HepG2 (cell line): ENCODE measurements around the gene TTC28. TPM values are rescaled to one million over a fixed set of nuclear protein-coding genes. Genes with fewer than 3 reads are reported as not detected.

ENCODE experiments used
- ATAC-seq: fragments of 200-7000 bp; cut with Tn5 transposase; 3 replicates; pipeline ENCODE4 v1.9.1; 2020; ENCODE audit warnings: mild to moderate bottlenecking, moderate library complexity
- BruUV-seq: library from RNA; stranded (reverse); fragments of 400-500 nt; replicated peaks from 2 replicates; lab custom pipeline; 2021; lab: Mats Ljungman, UMichigan
- CTCF ChIA-PET: fragments of 300-600 bp; formaldehyde crosslinking; extraction: SDS; loops from one replicate; lab custom pipeline; 2021; ENCODE audit warnings: low total read pairs, inconsistent platforms, low intra/inter-chr PET ratio; lab: Yijun Ruan, JAX
- POLR2A ChIA-PET: fragments of 350-600 bp; sonication (Branson Sonifier 250); formaldehyde crosslinking; loops from one replicate; lab custom pipeline; 2020; ENCODE audit warnings: antibody characterized with exemption, inconsistent platforms; lab: Yijun Ruan, JAX
- DNase-seq: peaks from one replicate; pipeline ENCODE4 v3.0.0-alpha.2; 2015; ENCODE audit warnings: low spot score
- FAIRE-seq: peaks from 3 replicates; lab custom pipeline; 2011; peaks lifted over from hg19 to GRCh38; lab: Jason Lieb, UNC
- H2AFZ ChIP-seq: one replicate; pipeline ENCODE4 v1.6.1; 2011; ENCODE audit warnings: low read length, inconsistent platforms
- H3K27ac ChIP-seq: fragments of 300-600 bp; 3 replicates; pipeline ENCODE4 v1.8.0; 2011; ENCODE audit warnings: mixed run types, mild to moderate bottlenecking, mixed read lengths, low read length, inconsistent platforms; ENCODE audit not compliant: insufficient read depth; ENCODE audit errors: extremely low read length
- H3K27me3 ChIP-seq, 2 experiments: fragments of 200-600 bp in 1 of 2; 2 replicates in 1 of 2; 3 replicates in 1 of 2; pipeline versions ENCODE4 v1.6.0 to v1.8.0; 2011; ENCODE audit warnings: low read length in 2 of 2, mild to moderate bottlenecking in 2 of 2, moderate library complexity in 2 of 2, inconsistent platforms in 1 of 2; ENCODE audit not compliant: insufficient read depth in 2 of 2, control insufficient read depth in 1 of 2
- H3K36me3 ChIP-seq, 2 experiments: fragments of 200-600 bp in 1 of 2; replicated peaks in 1 of 2; 2 replicates in 1 of 2; 3 replicates in 1 of 2; pipeline versions ENCODE4 v1.5.1 to v1.8.0; 2011; ENCODE audit warnings: low read length in 2 of 2, inconsistent platforms in 1 of 2; ENCODE audit not compliant: insufficient read depth in 2 of 2, control insufficient read depth in 1 of 2
- H3K4me1 ChIP-seq: 2 replicates; pipeline ENCODE4 v1.5.1; 2012; ENCODE audit warnings: low read length, inconsistent platforms; ENCODE audit not compliant: insufficient read depth
- H3K4me2 ChIP-seq: 2 replicates; pipeline ENCODE4 v1.6.0; 2011; ENCODE audit warnings: low read depth, low read length, inconsistent platforms
- H3K4me3 ChIP-seq, 3 experiments: fragments of 200-600 bp in 1 of 3; sonication (generic), shearing (Covaris generic) in 1 of 3; replicated peaks in 1 of 3; 2 replicates each; pipeline ENCODE4 v1.5.1; 2011 to 2016; ENCODE audit warnings: low read length in 3 of 3, inconsistent platforms in 2 of 3, low read depth in 2 of 3, mild to moderate bottlenecking in 2 of 3, control low read depth in 1 of 3, mixed read lengths in 1 of 3; ENCODE audit not compliant: insufficient read depth in 1 of 3
- H3K79me2 ChIP-seq: one replicate; pipeline ENCODE4 v1.6.1; 2011; ENCODE audit warnings: low read length, inconsistent platforms; ENCODE audit not compliant: insufficient read depth
- H3K9ac ChIP-seq: 2 replicates; pipeline ENCODE4 v1.6.0; 2011; ENCODE audit warnings: mild to moderate bottlenecking, low read depth, low read length, inconsistent platforms; ENCODE audit not compliant: insufficient read depth
- H3K9me3 ChIP-seq: 2 replicates; pipeline ENCODE4 v1.5.1; 2012; ENCODE audit warnings: mild to moderate bottlenecking, low read length
- H4K20me1 ChIP-seq: 2 replicates; pipeline ENCODE4 v1.6.0; 2011; ENCODE audit warnings: inconsistent platforms, mild to moderate bottlenecking, low read length, moderate library complexity; ENCODE audit not compliant: insufficient read depth
- FOXA3 ChIP-seq: IDR thresholded peaks from 2 replicates; pipeline ENCODE4 v1.6.1; 2016; ENCODE audit warnings: missing genetic modification reagents, missing compliant biosample characterization
- IKZF1 ChIP-seq: fragments of 450-650 bp; IDR thresholded peaks from 2 replicates; pipeline ENCODE4 v1.7.1; 2016
- KAT8 ChIP-seq: IDR thresholded peaks from 2 replicates; pipeline ENCODE4 v1.6.1; 2016; ENCODE audit warnings: missing genetic modification reagents, missing compliant biosample characterization
- MEIS2 ChIP-seq: sonication (generic); formaldehyde crosslinking; IDR thresholded peaks from 2 replicates; pipeline ENCODE4 v1.9.0; 2021; ENCODE audit warnings: mild to moderate bottlenecking, missing genetic modification reagents
- SIN3A ChIP-seq: IDR thresholded peaks from 2 replicates; pipeline ENCODE4 v1.6.1; 2011; ENCODE audit warnings: low read depth, mild to moderate bottlenecking, control low read depth, low read length, borderline replicate concordance
- U2AF1 ChIP-seq: fragments of 200-400 bp; formaldehyde crosslinking; optimal IDR thresholded peaks from 2 replicates; pipeline ENCODE3; 2017; ENCODE audit warnings: mild to moderate bottlenecking, low read depth, low read length
- ZMAT3 ChIP-seq: sonication (generic); formaldehyde crosslinking; conservative IDR thresholded peaks from 2 replicates; pipeline ENCODE4 v1.7.0; 2021; ENCODE audit warnings: missing genetic modification reagents
- ZNF264 ChIP-seq: sonication (generic); formaldehyde crosslinking; IDR thresholded peaks from 2 replicates; pipeline ENCODE4 v1.4.0; 2020; ENCODE audit warnings: missing genetic modification reagents
- ZNF747 ChIP-seq: sonication (generic); formaldehyde crosslinking; IDR thresholded peaks from 2 replicates; pipeline ENCODE4 v1.8.1; 2023; ENCODE audit warnings: missing genetic modification reagents, mild to moderate bottlenecking, borderline replicate concordance
- ZNF772 ChIP-seq: sonication (generic); formaldehyde crosslinking; IDR thresholded peaks from 2 replicates; pipeline ENCODE4 v1.5.0; 2020; ENCODE audit warnings: mild to moderate bottlenecking, missing genetic modification reagents
- WGBS: methylation state at CpG from one replicate; pipeline ENCODE4 v1.1.6; 2017; ENCODE audit warnings: low lambda C conversion rate; 5-methylcytosine and 5-hydroxymethylcytosine counted together
- in situ Hi-C: cut with HindIII; loops from 2 replicates; pipeline ENCODE4 v1.10.0; 2017; ENCODE audit warnings: low pct_unique_long_range_greater_than_20kb; ENCODE audit not compliant: extremely low pct_ligation_motif_present
- intact Hi-C: fragments of 100-400 bp; cut with micrococcal nuclease; formaldehyde crosslinking; loops from one replicate; pipeline ENCODE4 v1.10.0; 2022; ENCODE audit not compliant: unreplicated experiment
- polyA plus RNA-seq, 8 experiments: library from polyadenylated mRNA; depleted of rRNA in 3 of 8; stranded (reverse) in 7 of 8; unstranded in 1 of 8; fragments of >200 nt; fragmentation: Illumina TruSeq in 4 of 8; extraction: Trizol in 4 of 8; gene quantifications; 2 replicates each; pipeline versions ENCODE4 v1.2.1 to v1.2.3, GENCODE V29; 2011 to 2016; ENCODE audit warnings: low read depth in 4 of 8, missing spikeins in 1 of 8, mixed read lengths in 1 of 8; ENCODE audit not compliant: insufficient read depth in 1 of 8
- total RNA-seq, 5 experiments: library from RNA; depleted of rRNA; stranded (reverse); fragments of >200 nt; fragmentation: Illumina TruSeq; extraction: Trizol; gene quantifications; 2 replicates each; pipeline ENCODE4 v1.2.3, GENCODE V29; 2016; ENCODE audit warnings: low read depth in 1 of 5
- TF ChIP-seq, protein P1 (sequence below): sonication (generic); formaldehyde crosslinking; IDR thresholded peaks from 2 replicates; pipeline ENCODE4 v1.4.0; 2020; ENCODE audit warnings: missing genetic modification reagents
- TF ChIP-seq, protein P2 (sequence below): sonication (generic); formaldehyde crosslinking; IDR thresholded peaks from 2 replicates; pipeline ENCODE4 v1.4.0; 2020; ENCODE audit warnings: mild to moderate bottlenecking, missing genetic modification reagents

The TTC28 gene
- total and polyA plus RNA-seq, 2 of the 13 experiments (the other 11 are each of a cell fraction or from before 2014, with no cell fraction given), result 4.2 to 13.1 TPM

GRCh38 chr22:28002181-28002700, 677.4 kb downstream of the TTC28 start:
- no peak for FAIRE-seq
- no peak for DNase-seq
- no peaks in the 10 kb centered on the region for H3K79me2 ChIP-seq

More at GRCh38 chr22:28002181-28002700, 677.4 kb downstream of the TTC28 start:
- Histone ChIP-seq H3K4me1 (no peaks in the 10 kb centered on the region), H3K9me3 (no peaks in the 10 kb centered on the region), H3K9ac (no peak overlapping the region), H3K27me3 (no peaks in the 10 kb centered on the region; a peak in 1 of 5 replicates), H3K36me3 (peaks cover 8 to 18% of the 10 kb centered on the region in 2 experiments; a peak in 3 of 5 replicates), H2AFZ (no peak overlapping the region), H3K4me2 (no peak overlapping the region), H4K20me1 (no peaks in the 10 kb centered on the region; the same call in 1 of the 2 replicates), H3K27ac (no peak overlapping the region), H3K4me3 (no peak overlapping the region)
- BruUV-seq, result no TSS peak
- TF ChIP-seq ZNF772 (CRISPR knock-in tag) (no peak), ZNF264 (no peak), MEIS2 (CRISPR knock-in tag) (no peak), U2AF1 (no peak), KAT8 (no peak), FOXA3 (CRISPR knock-in tag) (no peak), IKZF1 (no peak), ZNF747 (no peak), ZMAT3 (CRISPR knock-in tag) (no peak), SIN3A (no peak)
- TF ChIP-seq, protein P1, sequence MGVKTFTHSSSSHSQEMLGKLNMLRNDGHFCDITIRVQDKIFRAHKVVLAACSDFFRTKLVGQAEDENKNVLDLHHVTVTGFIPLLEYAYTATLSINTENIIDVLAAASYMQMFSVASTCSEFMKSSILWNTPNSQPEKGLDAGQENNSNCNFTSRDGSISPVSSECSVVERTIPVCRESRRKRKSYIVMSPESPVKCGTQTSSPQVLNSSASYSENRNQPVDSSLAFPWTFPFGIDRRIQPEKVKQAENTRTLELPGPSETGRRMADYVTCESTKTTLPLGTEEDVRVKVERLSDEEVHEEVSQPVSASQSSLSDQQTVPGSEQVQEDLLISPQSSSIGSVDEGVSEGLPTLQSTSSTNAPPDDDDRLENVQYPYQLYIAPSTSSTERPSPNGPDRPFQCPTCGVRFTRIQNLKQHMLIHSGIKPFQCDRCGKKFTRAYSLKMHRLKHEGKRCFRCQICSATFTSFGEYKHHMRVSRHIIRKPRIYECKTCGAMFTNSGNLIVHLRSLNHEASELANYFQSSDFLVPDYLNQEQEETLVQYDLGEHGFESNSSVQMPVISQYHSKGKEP (CRISPR knock-in tag), result no peak
- TF ChIP-seq, protein P2, sequence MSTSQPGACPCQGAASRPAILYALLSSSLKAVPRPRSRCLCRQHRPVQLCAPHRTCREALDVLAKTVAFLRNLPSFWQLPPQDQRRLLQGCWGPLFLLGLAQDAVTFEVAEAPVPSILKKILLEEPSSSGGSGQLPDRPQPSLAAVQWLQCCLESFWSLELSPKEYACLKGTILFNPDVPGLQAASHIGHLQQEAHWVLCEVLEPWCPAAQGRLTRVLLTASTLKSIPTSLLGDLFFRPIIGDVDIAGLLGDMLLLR (CRISPR knock-in tag), result no peak
- POLR2A ChIA-PET, result no interaction called here
- 93% methylated on average over 8 of the region's 13 CpGs for WGBS
- intact Hi-C loops, result no loop called here
- CTCF ChIA-PET, result no interaction called here
- in situ Hi-C loops, result loop anchor here (25.0 kb wide), 2 partner anchors 590 to 1240 kb away; no protein-coding TSS in a partner anchor
- no peak for ATAC-seq
